Panc1 (cell line): ENCODE results near the gene B4GALNT1.
"Not testable (repeated sequence)": the region's sequence is repeated elsewhere in the genome, so short reads cannot be mapped to it uniquely, and the experiment has no call there.

Experiments used
- CTCF ChIP-seq: fragments of 450-650 bp; IDR thresholded peaks from 2 replicates; pipeline ENCODE4 v1.5.1; 2017; ENCODE audit warnings: mild to moderate bottlenecking
- POLR2AphosphoS5 ChIP-seq: IDR thresholded peaks from 2 replicates; pipeline ENCODE4 v1.6.1; 2012; ENCODE audit warnings: mild to moderate bottlenecking, low read depth, low read length, moderate library complexity
- REST ChIP-seq, 2 experiments: IDR thresholded peaks; 2 replicates each; pipeline ENCODE4 v1.6.1; 2011 to 2012; ENCODE audit warnings: low read depth in 2 of 2, control low read depth in 1 of 2, low read length in 1 of 2, mild to moderate bottlenecking in 1 of 2, moderate library complexity in 1 of 2; ENCODE audit not compliant: insufficient read depth in 1 of 2
- SIN3A ChIP-seq: IDR thresholded peaks from 2 replicates; pipeline ENCODE4 v1.6.1; 2012; ENCODE audit warnings: low read depth, mild to moderate bottlenecking, low read length, moderate library complexity, borderline replicate concordance; ENCODE audit not compliant: insufficient read depth
- TCF7L2 ChIP-seq: IDR thresholded peaks from 2 replicates; pipeline ENCODE4 v1.6.1; 2011; ENCODE audit warnings: mild to moderate bottlenecking, low read depth, low read length, inconsistent platforms

- not testable (repeated sequence) for TF ChIP-seq CTCF; POLR2AphosphoS5; SIN3A; REST (IDR thresholded peaks at IDR 0.05; ENCODE audit: insufficient read depth in 1 of 2, low read depth in 2 of 2, low read length in 1 of 2); TCF7L2
These were observed 36.7 kb upstream of the B4GALNT1 start for GRCh38 chr12:57669691-57670090.
